NCI-H1105 (cell line): Measurements from ENCODE around the gene RAB11FIP4.
"Not testable (repeated sequence)": the region's sequence is repeated elsewhere in the genome, so short reads cannot be mapped to it uniquely, and the experiment has no call there.

Experiments
- DNase-seq: peaks from one replicate; lab custom pipeline; 2025; lab: John Stamatoyannopoulos, UW

Gene RAB11FIP4, protein sequence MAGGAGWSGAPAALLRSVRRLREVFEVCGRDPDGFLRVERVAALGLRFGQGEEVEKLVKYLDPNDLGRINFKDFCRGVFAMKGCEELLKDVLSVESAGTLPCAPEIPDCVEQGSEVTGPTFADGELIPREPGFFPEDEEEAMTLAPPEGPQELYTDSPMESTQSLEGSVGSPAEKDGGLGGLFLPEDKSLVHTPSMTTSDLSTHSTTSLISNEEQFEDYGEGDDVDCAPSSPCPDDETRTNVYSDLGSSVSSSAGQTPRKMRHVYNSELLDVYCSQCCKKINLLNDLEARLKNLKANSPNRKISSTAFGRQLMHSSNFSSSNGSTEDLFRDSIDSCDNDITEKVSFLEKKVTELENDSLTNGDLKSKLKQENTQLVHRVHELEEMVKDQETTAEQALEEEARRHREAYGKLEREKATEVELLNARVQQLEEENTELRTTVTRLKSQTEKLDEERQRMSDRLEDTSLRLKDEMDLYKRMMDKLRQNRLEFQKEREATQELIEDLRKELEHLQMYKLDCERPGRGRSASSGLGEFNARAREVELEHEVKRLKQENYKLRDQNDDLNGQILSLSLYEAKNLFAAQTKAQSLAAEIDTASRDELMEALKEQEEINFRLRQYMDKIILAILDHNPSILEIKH

DNA sequence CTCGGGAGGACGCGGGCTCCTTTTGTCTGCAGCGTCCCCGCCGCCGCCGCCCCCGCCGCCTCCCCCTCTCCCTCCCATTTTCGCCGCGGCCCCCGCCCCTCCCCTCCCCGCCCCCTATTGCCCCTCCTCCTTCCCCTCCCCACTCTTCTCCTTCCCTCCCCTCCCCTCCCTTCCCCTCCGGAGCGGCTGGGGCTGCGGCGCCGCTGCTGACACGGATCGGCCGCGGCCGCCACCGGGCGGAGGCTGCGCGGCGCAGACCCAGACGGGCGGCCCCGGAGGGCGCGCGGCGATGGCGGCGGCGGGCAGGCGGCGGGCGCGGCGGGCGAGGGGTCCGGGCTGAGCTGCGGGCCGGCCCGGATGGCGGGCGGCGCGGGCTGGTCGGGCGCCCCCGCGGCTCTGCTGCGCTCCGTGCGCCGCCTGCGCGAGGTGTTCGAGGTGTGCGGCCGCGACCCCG lies at the start of gene RAB11FIP4:
TSS of gene RAB11FIP4 (plus strand) at position 180 of the 454 bp plus-strand sequence. CDS start at position 358, 178 bp downstream.
- DNase-seq: peak; percentile 42

DNA sequence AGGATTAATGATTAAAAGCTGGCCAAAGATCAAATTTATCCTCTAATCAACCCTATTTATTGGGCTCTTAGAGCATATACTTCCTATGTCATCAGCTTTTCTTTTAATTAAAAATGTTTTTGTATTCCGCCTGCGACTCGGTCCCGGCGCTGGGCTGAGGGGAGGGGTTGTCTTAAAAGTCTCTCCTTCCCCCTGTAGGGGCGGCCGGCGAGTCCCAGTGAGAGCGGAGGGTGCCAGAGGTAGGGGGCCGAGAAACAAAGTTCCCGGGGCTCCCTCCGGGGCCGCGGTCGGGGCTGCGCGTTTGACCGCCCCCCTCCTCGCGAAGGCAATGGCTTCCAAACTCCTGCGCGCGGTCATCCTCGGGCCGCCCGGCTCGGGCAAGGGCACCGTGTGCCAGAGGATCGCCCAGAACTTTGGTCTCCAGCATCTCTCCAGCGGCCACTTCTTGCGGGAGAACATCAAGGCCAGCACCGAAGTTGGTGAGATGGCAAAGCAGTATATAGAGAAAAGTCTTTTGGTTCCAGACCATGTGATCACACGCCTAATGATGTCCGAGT lies 46.2 kb upstream of the RAB11FIP4 start:
- DNase-seq: not testable (repeated sequence)

DNA sequence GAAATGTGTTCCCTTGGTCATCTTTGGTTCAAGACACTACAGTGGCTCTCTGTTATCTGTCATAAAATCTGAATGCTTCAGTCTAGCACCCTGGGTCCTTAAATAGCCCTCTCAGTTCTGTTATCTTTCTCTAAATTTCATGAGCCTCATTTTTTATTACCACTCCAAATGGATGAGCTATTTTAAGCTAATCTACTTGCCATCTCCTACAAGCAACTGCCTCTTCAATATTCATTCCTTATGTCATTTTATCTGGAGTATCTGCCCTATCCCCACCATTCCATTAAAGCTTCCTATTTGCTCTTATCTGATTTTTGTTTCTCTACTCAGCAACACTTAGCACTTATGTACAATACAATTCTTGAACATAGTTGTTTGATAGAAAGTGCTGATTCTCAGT lies 42.0 kb upstream of the RAB11FIP4 start:
- DNase-seq: no peak

DNA sequence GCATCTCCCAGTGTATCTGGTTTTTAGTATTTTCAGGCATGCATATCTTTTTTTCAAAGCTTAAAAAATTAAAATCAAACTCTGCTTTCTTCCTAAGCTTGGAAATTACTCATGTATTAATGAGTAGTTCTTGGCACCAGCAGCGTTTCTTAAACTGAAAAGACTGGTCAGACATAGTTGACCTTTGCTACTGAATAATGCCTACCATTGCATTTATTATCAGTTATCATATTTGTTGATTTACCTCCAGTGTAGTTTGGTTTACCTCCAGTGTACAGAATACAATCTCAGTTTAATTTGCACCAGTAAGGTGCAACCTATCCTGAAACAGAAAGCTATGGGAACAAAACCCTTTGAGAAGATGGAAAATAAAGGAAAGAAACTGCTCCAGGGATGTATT lies 35.5 kb upstream of the RAB11FIP4 start:
- no peak for DNase-seq

DNA sequence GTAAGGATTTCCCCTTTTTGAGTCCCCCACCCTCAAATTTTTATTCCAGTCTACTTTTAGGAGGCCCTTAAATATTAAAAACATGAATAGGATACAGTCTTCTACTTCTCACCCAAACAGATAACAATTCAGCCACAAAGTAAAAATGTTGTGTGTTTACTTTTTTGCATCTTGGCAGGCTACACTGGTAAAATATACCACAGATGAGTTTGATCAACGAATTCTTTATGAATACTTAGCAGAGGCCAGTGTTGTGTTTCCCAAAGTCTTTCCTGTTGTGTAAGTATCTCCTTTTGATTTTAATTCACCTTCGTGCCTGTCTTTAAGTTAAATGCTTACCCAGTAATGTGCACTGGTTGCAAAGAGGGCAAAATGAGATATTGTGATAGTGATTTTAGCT lies 34.4 kb upstream of the RAB11FIP4 start:
- no peak for DNase-seq

DNA sequence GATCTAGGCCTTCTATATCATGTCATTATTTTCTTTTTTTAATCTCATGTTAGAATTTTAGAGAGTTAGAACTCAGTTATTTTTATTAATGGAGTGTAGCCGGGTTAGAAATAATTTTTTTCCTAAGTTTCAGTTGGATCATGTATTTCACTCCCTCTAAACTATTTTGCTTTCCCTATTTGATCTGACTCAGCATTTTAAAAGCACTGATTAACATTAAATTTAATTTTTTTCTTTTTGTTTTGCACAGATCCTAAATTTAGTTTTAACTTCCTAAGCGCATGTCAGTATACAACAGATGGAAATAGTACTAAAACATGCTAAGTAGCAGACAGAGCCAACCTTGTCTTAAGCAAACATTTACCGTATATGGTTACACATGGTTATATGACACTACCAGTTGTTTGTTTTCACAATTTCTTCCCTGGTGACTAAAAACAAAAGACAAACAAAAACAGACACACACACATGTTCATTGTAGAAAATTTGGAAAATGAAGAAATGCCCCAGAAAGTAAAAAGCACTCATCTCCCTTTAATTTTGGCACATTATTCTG lies 33.6 kb upstream of the RAB11FIP4 start:
- no peak for DNase-seq

DNA sequence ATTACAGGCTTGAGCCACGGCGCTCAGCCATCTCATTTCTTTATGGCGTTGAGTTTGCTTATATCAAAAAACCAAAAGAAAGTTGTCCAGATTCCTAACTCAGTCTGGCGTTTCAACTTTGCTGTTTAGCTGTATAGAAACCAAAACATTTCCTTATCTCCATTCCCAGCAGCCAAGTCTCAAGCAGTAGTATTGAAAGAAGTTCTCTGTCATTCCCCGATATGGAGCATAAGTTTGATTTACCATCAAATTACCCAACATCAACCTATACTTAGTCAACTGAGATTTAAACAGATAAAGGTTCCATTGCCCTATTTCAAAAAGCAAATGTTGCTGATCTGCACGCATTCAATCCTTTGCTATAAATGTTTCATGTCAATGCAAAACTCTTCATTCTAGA lies 27.5 kb upstream of the RAB11FIP4 start:
- no peak for DNase-seq

DNA sequence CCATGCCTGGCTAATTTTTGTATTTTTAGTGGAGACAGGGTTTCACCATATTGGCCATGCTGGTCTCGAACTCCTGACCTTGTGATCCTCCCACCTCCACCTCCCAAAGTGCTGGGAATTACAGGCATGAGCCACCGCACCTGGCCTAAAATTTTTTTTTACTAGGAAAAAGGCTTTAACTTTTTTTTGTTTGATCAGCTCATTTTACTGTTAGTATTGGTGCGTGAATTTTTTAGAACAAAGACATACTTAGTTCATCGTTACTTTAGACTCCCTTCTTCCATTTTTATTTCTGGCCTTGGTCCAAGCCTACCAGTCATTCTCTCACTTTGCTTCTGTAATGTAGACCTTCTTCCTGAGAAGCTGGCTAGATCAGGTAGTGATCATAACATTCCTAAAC lies 25.4 kb upstream of the RAB11FIP4 start:
- no peak for DNase-seq

DNA sequence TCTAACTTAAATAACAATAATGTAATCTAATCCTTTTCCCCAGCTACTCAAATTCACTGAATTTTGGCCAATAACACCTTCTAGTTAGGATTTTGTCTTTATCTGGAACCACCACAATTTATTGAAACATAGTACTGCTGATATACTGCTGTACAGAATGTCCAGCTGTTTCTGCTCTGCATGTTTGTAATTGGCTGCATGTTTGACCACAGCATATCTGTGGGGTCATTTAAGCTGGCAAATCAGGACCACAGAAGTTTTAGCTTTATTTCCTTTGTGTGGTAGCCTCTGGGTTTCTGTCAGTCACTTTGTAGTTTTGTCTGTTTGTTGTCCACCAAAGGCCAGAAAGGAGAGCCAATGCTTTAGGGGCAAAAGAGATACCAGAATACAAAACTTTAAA lies 22.2 kb upstream of the RAB11FIP4 start:
- DNase-seq: no peak

DNA sequence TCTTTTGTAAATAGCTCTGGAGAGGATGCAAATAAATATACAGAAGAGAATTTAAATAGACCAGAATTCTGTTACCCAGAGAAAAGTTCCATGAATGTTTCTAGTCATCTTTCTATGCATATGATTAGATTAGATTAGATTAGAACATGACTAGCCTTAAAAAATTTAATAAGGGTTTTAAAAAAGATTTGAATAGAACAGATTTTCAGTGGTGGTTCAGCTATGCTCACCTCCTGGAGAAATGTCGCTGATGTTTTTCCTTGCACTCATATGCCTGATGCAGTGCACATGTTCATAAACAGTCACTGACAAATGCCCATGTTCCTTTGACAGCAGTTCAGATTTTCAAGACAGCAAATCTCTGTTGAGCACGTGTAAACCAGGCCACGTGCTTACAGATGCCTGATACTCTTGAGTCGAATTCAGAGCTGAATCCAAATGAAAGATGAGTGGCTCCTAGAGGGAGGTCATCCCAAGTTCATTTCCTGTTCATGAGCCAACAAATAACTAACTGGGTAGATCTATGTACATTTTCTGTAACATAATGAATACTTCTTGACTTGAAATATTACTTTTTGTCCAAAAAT lies 19.9 kb upstream of the RAB11FIP4 start:
- DNase-seq: no peak

DNA sequence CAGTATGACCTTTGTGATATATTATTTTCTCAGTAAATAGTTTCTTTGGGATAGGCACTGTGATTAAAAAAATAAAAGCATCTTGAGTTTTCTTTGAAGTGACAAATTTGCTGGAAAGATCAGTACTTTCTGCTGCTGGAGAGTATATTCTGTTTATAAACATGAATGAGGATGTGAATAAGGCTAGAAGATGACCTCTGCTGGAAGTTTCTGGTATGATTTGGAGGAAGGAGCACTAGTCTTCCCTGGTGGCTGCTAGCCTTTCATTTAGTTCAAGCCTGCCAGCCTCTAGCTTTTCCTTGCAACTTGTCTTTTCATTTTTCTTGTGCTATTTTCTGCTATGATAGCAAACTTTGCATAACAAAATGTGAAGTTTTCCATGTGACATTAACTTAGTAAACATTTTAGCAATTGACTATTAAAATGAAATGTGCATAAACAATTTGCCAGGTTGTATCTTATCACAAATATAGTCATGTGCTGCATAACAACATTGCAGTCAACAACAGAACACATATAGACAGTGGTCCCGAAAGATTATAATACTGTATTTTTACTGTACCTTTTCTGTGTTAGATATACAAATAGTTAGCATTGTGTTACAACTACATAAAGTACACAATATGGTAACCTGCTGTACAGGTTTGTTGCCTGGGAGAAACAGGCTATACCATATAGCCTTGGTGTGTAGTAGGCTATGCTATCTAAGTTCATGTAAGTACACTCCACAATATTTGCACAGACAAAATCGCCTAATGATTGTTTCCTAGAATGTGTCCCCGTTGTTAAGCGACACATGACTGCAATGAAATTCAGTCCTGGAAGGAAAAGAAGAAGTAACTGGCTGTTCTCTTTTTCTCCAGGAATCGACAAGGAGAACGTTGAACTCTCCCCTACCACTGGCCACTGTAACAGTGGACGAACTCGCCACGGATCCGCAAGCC lies 18.1 kb upstream of the RAB11FIP4 start:
- DNase-seq: peak; percentile 18

DNA sequence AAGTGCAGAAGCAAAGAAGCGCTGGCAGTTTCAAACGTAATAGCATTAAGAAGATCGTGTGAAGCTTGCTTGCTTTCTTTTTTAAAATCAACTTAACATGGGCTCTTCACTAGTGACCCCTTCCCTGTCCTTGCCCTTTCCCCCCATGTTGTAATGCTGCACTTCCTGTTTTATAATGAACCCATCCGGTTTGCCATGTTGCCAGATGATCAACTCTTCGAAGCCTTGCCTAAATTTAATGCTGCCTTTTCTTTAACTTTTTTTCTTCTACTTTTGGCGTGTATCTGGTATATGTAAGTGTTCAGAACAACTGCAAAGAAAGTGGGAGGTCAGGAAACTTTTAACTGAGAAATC lies 17.4 kb upstream of the RAB11FIP4 start:
- no peak for DNase-seq

DNA sequence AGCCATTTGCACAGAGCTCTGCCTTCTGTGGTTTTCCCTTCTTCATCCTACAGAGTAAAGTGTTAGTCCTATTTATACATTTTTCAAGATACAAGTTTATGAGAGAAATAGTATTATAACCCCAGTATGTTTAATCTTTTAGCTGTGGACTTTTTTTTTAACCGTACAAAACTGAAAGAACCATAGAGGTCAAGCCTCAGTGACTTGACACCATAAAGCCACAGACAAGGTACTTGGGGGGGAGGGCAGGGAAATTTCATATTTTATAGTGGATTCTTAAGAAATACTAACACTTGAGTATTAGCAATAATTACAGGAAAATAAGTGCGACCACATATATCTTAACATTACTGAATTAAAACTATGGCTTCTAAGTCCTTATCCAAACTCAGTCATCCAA lies 17.0 kb upstream of the RAB11FIP4 start:
- DNase-seq: no peak

DNA sequence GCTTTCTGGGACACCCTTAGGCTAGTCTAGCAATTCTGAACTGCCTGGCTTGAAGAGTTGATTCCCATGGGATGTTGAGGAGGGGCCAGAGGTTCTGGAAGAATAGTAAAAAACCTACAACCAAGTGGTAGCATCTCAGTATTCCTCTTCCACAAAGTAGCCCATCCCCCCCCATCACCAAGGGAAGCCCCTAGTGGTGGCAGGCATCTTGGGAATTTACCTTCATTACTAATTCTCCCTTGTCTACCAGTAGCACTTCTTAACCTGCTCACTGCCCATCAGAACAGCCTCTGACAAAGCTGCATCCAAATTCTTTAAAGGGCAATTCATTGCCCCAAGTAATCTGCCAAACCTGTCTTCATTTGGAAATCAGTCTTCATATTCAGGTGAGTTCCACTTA lies 12.8 kb upstream of the RAB11FIP4 start:
- no peak for DNase-seq

DNA sequence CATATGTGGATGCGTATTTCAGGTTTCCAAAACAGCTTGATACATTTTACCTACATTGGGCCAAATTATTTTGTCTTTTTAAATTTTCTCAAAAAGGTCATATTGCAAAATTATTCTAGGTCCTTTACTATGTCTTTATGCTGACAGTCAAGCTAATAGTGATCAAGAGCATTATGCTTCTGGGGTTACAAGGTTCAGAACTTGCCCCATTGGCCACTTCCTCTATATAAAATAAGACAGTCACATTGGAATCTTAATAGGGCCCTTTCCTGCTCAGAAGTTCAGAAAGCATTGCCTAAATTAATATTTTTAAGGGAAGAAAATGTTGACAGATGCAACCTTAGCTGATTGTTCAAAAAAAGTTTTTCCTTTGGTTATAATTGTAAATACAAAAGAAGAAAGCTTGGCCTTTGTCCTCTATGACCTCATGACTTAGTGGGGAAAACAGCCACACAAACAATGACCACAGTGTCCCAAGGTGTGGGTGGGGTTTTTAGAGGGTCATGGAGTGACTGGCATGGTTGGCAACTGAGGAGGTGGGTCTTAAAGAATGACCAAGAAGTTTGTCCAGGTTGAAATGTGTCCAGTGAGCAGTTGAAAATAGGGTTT lies 11.8 kb upstream of the RAB11FIP4 start:
- no peak for DNase-seq

DNA sequence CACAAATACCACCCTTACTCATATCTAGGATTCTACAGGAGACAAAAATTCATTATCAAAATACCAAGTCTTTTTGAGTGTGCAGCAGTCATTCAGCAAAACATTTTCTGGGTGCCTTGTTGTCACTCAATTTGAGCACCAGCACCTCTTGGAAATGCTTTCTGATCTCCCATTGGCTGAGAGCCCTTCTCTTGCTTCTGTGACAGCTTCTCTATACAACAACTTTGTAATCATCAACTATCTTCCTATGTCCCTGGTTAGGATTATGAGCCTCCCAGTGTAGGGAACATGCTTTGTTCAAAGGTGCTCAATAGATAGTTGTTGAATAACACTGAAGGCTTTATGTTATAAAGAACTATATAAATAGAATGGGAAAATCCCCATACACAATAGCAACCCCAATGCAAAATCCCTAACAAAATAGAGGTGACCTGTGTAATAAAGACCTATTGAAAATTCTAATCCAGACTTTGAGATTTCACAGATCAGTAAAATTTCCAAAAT lies 10.3 kb upstream of the RAB11FIP4 start:
- no peak for DNase-seq

DNA sequence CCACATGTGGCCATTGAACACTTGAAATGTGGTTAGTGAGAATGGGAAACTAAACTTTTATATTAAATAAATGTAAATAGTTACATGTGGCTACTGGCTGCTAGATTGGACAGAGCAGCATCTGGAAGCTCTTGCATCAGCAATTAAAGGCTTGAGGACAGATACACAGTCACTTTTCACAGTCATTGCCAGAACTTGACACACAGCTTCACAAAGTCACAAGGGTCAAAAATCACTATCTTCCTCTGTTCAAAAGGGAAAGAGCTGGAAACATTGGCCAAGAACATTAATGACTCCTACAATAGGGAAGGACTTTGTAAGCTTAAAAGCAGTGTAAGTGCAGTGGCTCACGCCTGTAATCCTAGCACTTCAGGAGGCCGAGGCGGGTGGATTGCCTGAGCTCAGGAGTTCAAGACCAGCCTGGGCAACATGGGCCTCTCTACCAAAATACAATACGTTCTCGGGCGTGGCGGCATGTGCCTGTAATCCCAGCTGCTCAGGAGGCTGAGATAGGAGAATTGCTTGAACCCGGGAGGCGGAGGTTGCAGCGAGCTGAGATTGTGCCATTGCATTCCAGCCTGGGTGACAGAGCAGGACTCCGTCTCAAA lies 8.7 kb upstream of the RAB11FIP4 start:
- DNase-seq: not testable (repeated sequence)

DNA sequence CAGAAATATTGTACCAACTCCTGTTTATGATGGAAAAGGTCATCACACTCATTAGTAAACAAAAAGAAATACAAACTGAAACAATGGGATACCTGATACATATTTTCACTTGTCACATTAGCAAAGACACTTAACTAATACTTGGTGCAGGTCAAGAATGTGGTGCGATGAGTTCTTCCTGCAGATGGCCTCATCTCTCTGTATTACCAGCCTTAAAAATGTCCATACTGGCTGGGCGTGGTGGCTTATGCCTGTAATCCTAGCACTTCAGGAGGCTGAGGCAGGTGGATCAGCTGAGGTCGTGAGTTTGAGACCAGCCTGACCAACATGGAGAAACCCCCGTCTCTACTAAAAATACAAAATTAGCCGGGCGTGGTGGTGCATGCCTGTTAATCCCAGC lies 8.0 kb upstream of the RAB11FIP4 start:
- DNase-seq: not testable (repeated sequence)

DNA sequence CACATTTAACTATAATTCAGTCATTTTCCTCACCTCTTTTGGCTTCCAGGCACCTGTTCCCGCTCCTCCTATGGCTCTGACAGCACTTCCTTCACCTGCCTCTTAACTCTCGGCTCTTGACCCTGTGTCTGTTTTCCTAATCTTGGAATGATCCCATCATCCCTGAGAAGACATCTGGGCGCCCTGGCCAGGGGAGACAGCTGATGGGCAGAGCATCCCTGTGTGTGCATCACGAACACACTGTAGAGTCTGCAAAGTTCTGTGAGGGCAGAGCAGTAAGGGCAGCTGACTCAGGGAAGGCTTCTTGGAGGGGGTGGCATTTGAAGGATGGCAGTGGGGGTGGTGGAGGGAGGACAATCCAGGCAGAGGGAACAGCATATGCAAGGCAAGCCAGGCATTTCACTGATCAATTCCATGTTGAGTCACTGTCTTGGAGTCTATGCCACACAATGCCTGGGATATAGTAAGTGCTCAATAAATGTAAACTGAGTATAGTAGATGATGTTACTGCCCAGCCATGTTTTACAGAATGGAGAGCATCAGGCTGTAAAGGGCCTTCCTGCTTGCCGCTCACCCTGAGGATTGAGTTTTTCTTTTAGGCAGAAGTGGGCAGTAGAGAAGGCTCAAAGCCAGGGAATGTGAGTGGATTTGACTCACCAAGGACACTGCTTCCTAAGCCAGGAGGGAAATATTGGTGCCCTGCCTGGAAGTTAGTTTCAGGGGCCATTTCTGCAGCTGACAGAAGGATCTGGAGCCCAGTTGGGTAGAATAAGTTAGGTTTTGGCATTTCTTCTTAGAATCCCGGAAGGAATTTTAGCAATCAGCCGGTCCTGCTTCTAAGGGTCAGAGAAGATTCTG lies 5.8 kb upstream of the RAB11FIP4 start:
- no peak for DNase-seq
